NCI-H82 treated with DMSO at 0.1 percent for 48 hours (cell line): ENCODE measurements around the gene ZNF384.
"Not testable (repeated sequence)": the region's sequence is repeated elsewhere in the genome, so short reads cannot be mapped to it uniquely, and the experiment has no call there.

Experiments used
- DNase-seq: peaks from one replicate; lab custom pipeline; 2025; ENCODE audit not compliant: unreplicated experiment; lab: John Stamatoyannopoulos, UW

ZNF384 gene

GRCh38 chr12:6688999-6689882, at the start of gene ZNF384:
ZNF384 (minus strand) TSS chr12:6689375; CDS start chr12:6679520, 9,855 bp downstream.
- DNase-seq, result peak; percentile 99

- DNase-seq, result no peak
Observed at GRCh38 chr12:6736754-6737153, 47.6 kb upstream of the ZNF384 start.

GRCh38 chr12:6735448-6736191, 46.4 kb upstream of the ZNF384 start:
- no peak for DNase-seq

DNA sequence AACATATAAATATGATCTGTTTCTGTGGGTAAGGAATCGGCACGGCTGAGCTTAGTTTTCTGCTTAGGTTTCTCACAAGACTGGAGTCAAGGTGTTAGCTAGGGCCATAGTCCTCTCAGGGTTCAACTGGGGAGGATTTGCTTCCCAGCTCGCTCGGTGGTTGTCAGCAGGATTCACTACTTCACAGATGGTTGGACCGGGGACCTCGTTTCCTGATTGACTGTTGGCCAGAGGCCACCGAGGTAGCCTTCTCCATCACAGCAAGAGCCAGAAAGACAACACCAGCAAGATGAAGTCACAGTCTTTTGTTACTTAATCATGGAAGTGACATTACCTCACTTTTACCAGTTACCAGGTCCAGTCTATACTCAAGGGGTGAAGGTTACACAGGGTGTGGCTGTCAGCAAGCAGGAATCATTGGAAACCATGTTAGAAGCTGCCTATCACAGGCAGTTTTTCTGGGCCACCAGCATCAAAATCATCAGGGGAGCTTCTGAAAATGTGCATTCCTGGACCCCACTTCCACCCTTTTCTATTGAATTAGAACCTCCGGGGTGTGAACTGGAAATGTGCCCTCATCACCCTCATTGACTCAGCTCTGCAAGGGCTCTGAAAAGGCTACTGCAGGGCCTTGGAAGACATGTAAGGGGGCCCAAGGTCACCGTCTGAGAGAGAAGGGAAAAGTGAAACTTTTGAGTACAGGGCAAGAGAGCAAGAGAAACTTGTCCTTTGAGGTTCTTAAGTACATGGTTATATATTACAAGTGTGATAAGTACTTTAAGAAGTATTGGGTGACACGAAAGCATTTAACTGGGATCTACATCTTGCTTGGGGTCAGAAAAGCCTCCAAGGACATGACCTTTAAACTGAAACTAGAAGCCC, 45.6 kb upstream of the ZNF384 start:
- DNase-seq, result no peak

DNA sequence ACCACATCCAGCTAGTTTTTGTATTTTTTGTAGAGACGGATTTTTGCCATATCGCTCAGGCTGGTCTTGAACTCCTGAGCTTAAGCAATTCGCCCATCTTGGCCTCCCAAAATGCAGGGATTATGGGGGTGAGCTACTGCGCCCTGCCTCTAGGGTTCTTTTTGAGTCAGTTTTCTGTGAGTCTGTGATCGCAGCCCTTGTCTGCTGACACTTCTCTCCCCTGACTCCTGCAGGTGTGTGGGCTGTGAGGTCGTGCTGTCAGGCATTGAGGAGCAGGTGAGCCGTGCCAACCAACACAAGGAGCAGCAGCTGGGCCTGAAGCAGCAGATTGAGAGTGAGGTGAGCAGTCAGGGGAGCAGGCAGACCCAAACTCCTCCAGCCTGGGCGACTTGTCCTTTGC, 41.0 kb upstream of the ZNF384 start:
- DNase-seq, result no peak

GRCh38 chr12:6729186-6729585, 40.0 kb upstream of the ZNF384 start:
- no peak for DNase-seq

- DNase-seq, result no peak
Observed at GRCh38 chr12:6725350-6725749, 36.2 kb upstream of the ZNF384 start.

DNA sequence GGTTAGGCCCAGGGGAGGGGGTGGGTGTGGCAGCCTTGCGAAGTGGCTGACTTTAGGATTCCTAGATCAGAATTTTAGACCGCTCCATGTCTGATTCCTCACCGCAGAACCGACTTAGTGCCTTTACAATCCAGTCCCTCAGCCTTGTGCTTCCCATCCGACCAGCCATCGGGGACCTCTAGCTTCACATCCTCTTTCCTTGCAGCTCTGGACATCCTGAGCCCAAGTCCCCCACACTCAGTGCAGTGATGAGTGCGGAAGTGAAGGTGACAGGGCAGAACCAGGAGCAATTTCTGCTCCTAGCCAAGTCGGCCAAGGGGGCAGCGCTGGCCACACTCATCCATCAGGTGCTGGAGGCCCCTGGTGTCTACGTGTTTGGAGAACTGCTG, 35.2 kb upstream of the ZNF384 start:
- DNase-seq, result no peak

DNA sequence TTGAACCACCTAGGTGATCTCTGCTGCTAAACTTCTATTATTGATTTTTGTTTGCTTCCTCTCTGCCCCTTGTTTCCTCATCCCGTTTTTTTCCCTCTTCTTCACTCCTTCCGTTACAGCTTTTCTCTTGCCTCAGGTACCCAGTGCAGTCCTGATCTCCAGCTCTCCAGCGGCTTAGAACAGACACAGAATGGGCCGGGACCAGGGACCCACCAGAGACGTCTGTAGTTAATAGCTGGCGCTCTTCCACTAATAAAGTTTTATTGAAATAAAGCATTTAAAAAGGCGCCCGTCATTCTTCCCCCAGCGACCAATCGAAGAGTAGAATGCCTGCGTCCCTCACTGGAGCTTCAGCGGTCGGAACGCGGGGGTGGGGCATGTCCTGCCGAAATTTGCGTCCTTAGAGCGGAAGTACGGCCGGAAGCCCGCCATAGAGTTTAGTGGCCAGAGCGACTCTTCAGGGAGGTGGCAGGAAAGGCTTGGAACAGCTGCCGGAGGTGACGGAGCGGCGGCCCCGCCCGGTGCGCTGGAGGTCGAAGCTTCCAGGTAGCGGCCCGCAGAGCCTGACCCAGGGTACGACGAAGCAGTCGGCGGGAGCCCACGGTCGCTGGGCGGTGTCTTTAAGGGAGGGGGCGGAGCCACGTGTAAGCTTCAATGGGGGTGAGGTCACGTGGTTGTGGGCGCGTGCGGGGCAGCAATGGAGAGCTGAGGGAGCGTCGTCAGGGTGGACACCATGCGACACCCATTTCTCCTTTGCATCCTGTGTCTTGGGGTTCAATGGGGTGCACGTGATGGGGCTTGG, 34.6 kb upstream of the ZNF384 start, which contains the start of gene COPS7A:
COPS7A (plus strand) TSS at position 440 of the 802 bp plus-strand sequence. CDS start 611 bp downstream, outside the sequence.
- peak; percentile 99 for DNase-seq

GRCh38 chr12:6722863-6723262, 33.7 kb upstream of the ZNF384 start:
- DNase-seq, result no peak

DNA sequence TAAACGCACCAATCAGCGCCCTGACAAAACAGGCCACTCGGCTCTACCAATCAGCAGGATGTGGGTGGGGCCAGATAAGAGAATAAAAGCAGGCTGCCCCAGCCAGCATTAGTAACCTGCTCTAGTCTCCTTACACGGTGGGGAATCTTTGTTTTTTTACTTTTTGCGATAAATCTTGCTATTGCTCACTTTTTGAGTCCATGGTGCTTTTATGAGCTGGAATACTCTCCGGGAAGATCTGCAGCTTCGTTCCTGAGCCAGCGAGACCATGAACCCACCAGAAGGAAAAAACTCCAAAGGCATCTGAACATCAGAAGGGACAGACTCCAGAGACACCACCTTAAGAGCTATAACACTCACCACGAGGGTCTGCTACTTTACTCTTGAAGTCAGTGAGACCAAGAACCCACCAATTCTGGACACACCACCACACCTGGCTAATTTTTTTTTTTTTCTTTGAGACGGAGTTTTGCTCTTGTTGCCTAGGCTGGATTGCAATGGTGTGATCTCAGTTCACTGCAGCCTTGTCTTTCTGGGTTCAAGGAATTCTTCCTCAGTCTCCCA, 27.8 kb upstream of the ZNF384 start:
- DNase-seq, result no peak

GRCh38 chr12:6716031-6716873, 27.1 kb upstream of the ZNF384 start:
- not testable (repeated sequence) for DNase-seq

DNA sequence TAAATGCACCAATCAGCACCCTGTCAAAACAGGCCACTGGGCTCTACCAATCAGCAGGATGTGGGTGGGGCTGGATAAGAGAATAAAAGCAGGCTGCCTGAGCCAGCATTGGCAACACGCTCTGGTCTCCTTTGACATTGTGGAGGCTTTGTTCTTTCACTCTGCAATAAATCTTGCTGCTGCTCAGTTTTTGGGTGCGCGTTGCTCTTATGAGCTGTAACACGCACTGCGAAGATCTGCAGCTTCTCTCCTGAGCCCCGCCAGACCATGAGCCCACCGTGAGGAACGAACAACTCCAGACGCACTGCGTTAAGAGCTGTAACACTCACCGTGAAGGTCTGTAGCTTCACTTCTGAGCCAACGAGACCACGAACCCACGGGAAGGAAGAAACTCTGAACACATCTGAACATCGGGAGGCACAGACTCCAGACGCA, 19.8 kb upstream of the ZNF384 start:
- DNase-seq, result no peak

- not testable (repeated sequence) for DNase-seq
Observed at GRCh38 chr12:6708351-6708750, 19.2 kb upstream of the ZNF384 start.

DNA sequence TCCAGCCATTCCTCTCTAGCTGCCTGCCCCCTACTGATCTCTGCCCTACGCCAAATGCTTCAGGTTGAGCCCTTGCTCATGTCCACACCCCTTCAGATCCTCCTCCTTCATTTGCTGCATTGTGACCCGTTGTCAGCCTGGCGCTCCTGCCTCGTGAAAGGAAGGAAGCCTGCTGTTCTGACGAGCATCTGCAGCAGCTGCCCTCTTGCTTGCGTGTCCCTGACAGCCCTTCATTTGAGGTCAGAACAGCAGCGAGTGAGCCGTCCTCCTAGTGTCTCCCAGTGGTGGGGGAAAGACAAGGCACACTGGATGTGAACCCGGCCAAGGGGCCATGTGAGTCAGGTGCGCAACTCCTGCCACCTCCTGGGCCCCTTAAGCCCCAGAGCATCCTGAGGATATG, 14.5 kb upstream of the ZNF384 start:
- no peak for DNase-seq

- no peak for DNase-seq
Observed at GRCh38 chr12:6701078-6701768, 12.0 kb upstream of the ZNF384 start.

DNA sequence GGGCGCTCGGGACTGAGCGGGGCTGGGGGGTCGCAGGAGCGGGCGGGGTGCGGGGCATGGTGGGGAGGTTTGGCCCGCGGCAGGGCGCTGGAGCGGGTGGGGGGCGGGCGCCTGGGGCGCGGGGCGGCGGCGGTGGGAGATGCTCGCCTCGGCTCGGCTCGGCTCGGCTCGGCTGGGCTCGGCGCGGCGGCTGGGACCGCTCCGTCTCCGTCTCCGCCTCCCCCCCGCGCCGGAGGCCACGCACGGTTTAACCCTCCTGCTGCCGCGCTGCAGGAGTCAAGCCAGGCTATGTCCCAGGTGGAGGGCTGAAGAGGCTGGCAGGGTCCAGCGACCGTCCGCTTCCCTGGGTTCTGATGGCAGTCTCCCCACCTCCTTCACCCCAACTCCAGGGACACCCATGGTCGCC, 11.5 kb upstream of the ZNF384 start, which contains the start of gene PIANP:
PIANP (minus strand) TSS at position 170 of the 406 bp plus-strand sequence. CDS start 2,754 bp downstream, outside the sequence.
- no peak for DNase-seq

DNA sequence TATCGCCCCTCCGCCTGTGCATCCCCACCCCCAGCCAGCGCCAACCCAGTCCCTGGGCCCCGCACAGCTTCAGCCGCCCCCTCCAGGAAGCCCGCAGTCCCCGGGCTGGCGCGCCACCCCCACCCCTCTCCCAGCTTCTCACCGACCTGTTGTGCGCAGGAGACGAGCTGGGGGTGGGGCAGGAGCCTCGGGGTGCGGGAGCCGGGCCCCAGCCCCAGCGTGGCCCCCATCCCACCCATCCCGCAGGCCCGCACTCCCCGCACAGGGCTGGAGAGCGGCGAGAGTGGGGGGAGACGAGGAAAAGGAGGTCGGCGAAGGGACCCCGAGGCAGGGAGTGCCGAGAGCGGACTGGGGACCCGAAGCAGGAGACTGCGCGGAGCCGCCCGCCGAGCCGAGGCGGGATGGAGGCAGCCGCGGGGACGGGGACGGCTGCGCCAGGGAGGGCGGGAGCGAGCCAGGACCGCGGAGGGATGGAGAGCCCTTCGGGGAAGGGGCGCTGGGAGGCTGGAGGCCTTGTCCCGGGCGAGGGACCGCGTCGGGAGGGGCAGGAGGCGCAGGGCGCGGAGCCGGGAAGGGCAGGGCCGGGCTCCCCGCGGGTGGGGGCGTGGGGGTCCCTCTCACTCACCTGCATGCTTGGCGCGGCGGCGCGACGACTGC, 10.9 kb upstream of the ZNF384 start:
- no peak for DNase-seq
